Breast epithelium (tissue), 4 donors: ENCODE results near the gene PROM2. TPM values are rescaled to one million over a fixed set of nuclear protein-coding genes. Genes with fewer than 3 reads are reported as not detected.

Experiments
- DNase-seq, 2 donors: peaks; one replicate each; pipeline ENCODE4 v3.0.0-alpha.2; 2019; ENCODE audit warnings: low spot score in 2 of 2
- H3K27ac ChIP-seq, 2 donors: fragments of 200-600 bp; sonication (generic) in 1 of 2; one replicate each; pipeline ENCODE4 v1.5.1; 2016 to 2019; ENCODE audit warnings: mild to moderate bottlenecking in 1 of 2
- H3K27me3 ChIP-seq, 2 donors: fragments of 200-600 bp; sonication (generic) in 1 of 2; one replicate each; pipeline versions ENCODE4 v1.5.1 to v1.6.0; 2017 to 2019; ENCODE audit warnings: control low read depth in 1 of 2, mild to moderate bottlenecking in 1 of 2
- H3K36me3 ChIP-seq: fragments of 200-600 bp; one replicate; pipeline ENCODE4 v1.5.1; 2019
- H3K4me1 ChIP-seq, 2 donors: fragments of 200-600 bp; sonication (generic); one replicate each; pipeline ENCODE4 v1.5.1; 2016 to 2019; ENCODE audit warnings: control low read depth in 1 of 2
- H3K4me3 ChIP-seq, 3 donors: fragments of 200-600 bp; sonication (generic); 1 replicate in 2 of 3; 2 replicates in 1 of 3; pipeline ENCODE4 v1.5.1; 2016 to 2019; ENCODE audit warnings: mild to moderate bottlenecking in 3 of 3, moderate library complexity in 2 of 3
- H3K9me3 ChIP-seq, 2 donors: fragments of 200-600 bp; sonication (generic) in 1 of 2; one replicate each; pipeline ENCODE4 v1.5.1; 2016 to 2019; ENCODE audit warnings: control low read depth in 1 of 2
- POLR2A ChIP-seq: fragments of 450-650 bp; IDR thresholded peaks from one replicate; pipeline ENCODE4 v1.6.1; 2016; ENCODE audit warnings: antibody characterized with exemption, mild to moderate bottlenecking, moderate library complexity
- POLR2AphosphoS5 ChIP-seq, 3 donors: sonication (generic); formaldehyde crosslinking; IDR thresholded peaks; one replicate each; pipeline ENCODE4 v1.6.1; 2017; ENCODE audit warnings: antibody characterized with exemption in 3 of 3
- intact Hi-C: fragments of 100-400 bp; cut with DNase I; formaldehyde crosslinking; loops from one replicate; pipeline ENCODE4 v1.15.1; 2023; ENCODE audit warnings: low total_unique reads
- total RNA-seq, 3 donors: library from RNA; depleted of rRNA; stranded (reverse); fragments of >200 nt; gene quantifications; one replicate each; pipeline ENCODE4 v1.1.0, GENCODE V29; 2016
- TF ChIP-seq, protein P1 (sequence below), 3 donors: fragments of 450-650 bp; IDR thresholded peaks; one replicate each; pipeline ENCODE4 v1.5.1; 2016 to 2017; ENCODE audit warnings: antibody characterized with exemption in 3 of 3, mild to moderate bottlenecking in 3 of 3, moderate library complexity in 3 of 3

The PROM2 gene
- total RNA-seq, 3 donors from 2014 or later: 1.4 to 48.8 (median 47.7) TPM

DNA sequence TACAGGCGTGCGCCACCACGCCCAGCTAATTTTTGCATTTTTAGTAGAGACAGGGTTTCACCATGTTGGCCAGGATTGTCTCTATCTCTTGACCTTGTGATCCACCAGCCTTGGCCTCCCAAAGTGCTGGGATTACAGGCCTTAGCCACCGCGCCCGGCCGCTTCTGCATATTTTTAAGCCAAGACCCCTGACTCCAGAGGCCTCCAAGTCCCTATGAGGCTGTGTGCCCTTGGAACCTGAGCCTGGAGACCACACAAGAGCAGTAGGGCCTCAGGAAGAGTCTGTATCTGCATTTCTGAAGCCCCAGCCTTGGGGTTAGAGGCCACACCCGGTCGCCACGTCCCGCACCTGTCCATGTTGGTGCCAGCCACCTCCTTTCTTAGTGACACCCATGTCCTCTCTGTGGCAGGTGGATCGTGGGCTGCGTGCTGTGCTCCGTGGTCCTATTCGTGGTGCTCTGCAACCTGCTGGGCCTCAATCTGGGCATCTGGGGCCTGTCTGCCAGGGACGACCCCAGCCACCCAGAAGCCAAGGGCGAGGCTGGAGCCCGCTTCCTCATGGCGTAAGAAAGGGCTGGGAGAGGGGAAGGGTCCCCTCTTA lies 5.3 kb downstream of the PROM2 start:
- TF ChIP-seq POLR2AphosphoS5 (IDR thresholded peaks at IDR 0.05) (no peak), POLR2A (no peak)
- TF ChIP-seq, protein P1, sequence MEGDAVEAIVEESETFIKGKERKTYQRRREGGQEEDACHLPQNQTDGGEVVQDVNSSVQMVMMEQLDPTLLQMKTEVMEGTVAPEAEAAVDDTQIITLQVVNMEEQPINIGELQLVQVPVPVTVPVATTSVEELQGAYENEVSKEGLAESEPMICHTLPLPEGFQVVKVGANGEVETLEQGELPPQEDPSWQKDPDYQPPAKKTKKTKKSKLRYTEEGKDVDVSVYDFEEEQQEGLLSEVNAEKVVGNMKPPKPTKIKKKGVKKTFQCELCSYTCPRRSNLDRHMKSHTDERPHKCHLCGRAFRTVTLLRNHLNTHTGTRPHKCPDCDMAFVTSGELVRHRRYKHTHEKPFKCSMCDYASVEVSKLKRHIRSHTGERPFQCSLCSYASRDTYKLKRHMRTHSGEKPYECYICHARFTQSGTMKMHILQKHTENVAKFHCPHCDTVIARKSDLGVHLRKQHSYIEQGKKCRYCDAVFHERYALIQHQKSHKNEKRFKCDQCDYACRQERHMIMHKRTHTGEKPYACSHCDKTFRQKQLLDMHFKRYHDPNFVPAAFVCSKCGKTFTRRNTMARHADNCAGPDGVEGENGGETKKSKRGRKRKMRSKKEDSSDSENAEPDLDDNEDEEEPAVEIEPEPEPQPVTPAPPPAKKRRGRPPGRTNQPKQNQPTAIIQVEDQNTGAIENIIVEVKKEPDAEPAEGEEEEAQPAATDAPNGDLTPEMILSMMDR (IDR thresholded peaks at IDR 0.05): no peak
- DNase-seq: no peak
- H3K4me1 ChIP-seq: peaks cover 0 to 4% of the 10 kb centered on the region in 2 donors
- no peaks in the 10 kb centered on the region for H3K36me3 ChIP-seq
- H3K27me3 ChIP-seq: no peaks in the 10 kb centered on the region
- no peak overlapping the region for H3K4me3 ChIP-seq
- intact Hi-C loops: no loop called here
- no peak overlapping the region for H3K27ac ChIP-seq
- H3K9me3 ChIP-seq: no peaks in the 10 kb centered on the region

- intact Hi-C loops: no loop called here
- TF ChIP-seq, protein P1 (IDR thresholded peaks at IDR 0.05): no peak
- no peak for TF ChIP-seq POLR2A
- TF ChIP-seq POLR2AphosphoS5 (IDR thresholded peaks at IDR 0.05): no peak
- no peaks in the 10 kb centered on the region for H3K27me3 ChIP-seq
- no peak overlapping the region for H3K4me3 ChIP-seq
- H3K9me3 ChIP-seq: no peaks in the 10 kb centered on the region
- H3K27ac ChIP-seq: no peak overlapping the region
- DNase-seq: no peak
- H3K36me3 ChIP-seq: no peaks in the 10 kb centered on the region
- H3K4me1 ChIP-seq: peaks cover 0 to 4% of the 10 kb centered on the region in 2 donors
Observed at GRCh38 chr2:95281071-95281470, 6.8 kb downstream of the PROM2 start.

- intact Hi-C loops: no loop called here
Observed at GRCh38 chr2:95281786-95282185, 7.5 kb downstream of the PROM2 start.

DNA sequence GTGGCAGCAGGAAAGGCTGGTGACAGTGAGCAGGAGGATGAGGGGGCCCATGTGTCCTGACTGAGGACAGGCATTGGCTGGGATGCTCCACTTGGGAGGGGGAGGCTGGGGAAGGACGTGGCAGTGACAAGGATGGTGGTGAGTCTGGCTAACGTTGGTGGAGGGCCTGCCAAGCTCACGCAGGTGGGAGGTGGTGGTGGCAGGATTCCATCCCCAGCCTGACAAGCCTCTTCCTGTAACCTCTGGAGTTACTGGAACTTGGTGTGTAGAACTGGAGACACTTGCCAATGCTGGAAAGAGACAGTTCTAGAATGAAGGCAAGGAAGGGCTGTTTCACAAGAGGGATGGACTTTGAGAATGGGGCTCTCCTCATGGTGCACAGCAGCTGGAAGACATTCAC lies 8.2 kb downstream of the PROM2 start:
- no peak overlapping the region for H3K4me3 ChIP-seq
- H3K36me3 ChIP-seq: no peaks in the 10 kb centered on the region
- DNase-seq: peak in 1 of 2 donors; percentile 52
- H3K9me3 ChIP-seq: no peaks in the 10 kb centered on the region
- H3K27me3 ChIP-seq: no peaks in the 10 kb centered on the region
- H3K4me1 ChIP-seq: no peaks in the 10 kb centered on the region
- no peak for TF ChIP-seq POLR2A
- TF ChIP-seq, protein P1 (IDR thresholded peaks at IDR 0.05): no peak
- TF ChIP-seq POLR2AphosphoS5 (IDR thresholded peaks at IDR 0.05): no peak
- peak overlapping the region in 1 of 2 donors; percentile 19 for H3K27ac ChIP-seq
- intact Hi-C loops: no loop called here

More at GRCh38 chr2:95281786-95282185, 7.5 kb downstream of the PROM2 start:
- H3K36me3 ChIP-seq: no peaks in the 10 kb centered on the region
- no peaks in the 10 kb centered on the region for H3K4me1 ChIP-seq
- H3K4me3 ChIP-seq: no peak overlapping the region
- H3K27me3 ChIP-seq: no peaks in the 10 kb centered on the region
- DNase-seq: no peak
- TF ChIP-seq, protein P1 (IDR thresholded peaks at IDR 0.05): no peak
- TF ChIP-seq POLR2AphosphoS5 (IDR thresholded peaks at IDR 0.05): no peak
- no peak for TF ChIP-seq POLR2A
- no peaks in the 10 kb centered on the region for H3K9me3 ChIP-seq
- H3K27ac ChIP-seq: no peak overlapping the region

DNA sequence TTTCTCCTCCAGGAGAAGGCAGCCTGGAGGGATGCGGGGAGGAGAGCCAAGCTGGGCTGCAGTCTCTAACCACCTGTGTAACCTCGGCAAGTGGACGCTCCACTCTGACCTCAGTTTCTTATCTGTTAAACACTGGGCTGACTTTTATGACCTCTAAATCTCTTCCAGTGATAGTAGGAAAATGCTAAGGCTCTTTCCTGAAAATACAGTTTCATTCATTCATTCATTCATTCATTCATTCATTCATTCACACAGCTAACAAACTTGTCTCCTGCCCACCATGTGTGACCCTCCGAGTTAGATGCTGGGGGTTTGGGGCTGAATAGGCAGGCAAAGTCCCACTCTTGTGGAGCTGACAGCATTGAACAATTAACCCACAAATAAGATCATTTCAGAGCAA lies 9.3 kb downstream of the PROM2 start:
- H3K4me1 ChIP-seq: no peaks in the 10 kb centered on the region
- no peak for DNase-seq
- H3K36me3 ChIP-seq: no peaks in the 10 kb centered on the region
- no peak overlapping the region for H3K4me3 ChIP-seq
- no peaks in the 10 kb centered on the region for H3K27me3 ChIP-seq
- H3K27ac ChIP-seq: peak overlapping the region in 1 of 2 donors; percentile 19
- H3K9me3 ChIP-seq: no peaks in the 10 kb centered on the region
- TF ChIP-seq POLR2AphosphoS5 (IDR thresholded peaks at IDR 0.05): no peak
- TF ChIP-seq, protein P1 (IDR thresholded peaks at IDR 0.05): no peak
- no peak for TF ChIP-seq POLR2A
- intact Hi-C loops: no loop called here
